GM03348 (cell line): ENCODE measurements around the gene PAFAH1B1.
A peak's percentile ranks its signal among the peaks of the same experiment; 100 is the strongest.
"Not testable (repeated sequence)": the region's sequence is repeated elsewhere in the genome, so short reads cannot be mapped to it uniquely, and the experiment has no call there.

ENCODE experiments used
- DNase-seq: peaks from one replicate; pipeline ENCODE4 v3.0.0; 2012; ENCODE audit warnings: low spot score

Gene PAFAH1B1

DNA sequence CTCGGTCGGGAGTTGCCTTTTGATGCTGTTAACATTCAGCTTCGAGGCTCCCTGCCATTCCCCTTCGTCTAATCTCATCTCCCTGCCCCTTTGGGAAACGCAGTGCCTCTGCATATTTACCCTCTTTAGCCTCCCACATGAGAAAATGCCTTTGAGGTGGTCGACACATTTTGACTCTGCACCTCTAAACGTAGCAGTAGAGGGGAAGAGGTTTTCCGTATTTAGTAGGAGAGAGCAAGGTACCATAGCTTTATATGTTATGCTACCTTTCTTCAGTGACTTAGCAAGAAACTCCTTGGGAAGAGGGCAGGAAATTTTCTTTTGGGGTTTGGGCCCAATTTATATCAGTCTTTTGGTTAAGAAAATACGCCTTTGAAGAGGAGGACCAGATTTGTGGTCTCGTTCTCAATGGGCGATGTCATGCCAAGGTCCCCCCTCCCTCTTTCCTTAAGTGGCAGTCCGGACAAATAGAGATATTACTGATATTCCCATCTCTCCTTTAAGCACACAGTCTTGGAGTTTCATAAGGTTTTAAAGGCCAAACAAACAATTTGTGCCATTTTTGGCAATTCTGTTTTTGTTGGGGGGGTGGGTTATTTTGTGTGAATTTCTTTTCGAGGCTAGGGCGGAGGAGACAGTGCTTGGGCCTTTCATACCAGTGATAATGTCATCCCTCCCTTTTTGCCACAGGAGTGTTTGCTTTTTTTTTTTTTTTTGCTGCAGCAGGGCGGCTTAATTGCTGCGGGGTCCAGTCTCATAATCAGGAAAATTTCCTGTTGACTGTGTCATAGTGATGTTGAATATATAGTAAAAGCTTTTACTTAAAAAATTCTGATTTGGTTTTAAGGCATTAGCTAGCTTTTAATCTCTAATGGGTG is 1.5 kb downstream of the PAFAH1B1 start:
- DNase-seq = no peak

- DNase-seq = no peak
Measured at GRCh38 chr17:2595716-2596115, 2.3 kb downstream of the PAFAH1B1 start.

DNA sequence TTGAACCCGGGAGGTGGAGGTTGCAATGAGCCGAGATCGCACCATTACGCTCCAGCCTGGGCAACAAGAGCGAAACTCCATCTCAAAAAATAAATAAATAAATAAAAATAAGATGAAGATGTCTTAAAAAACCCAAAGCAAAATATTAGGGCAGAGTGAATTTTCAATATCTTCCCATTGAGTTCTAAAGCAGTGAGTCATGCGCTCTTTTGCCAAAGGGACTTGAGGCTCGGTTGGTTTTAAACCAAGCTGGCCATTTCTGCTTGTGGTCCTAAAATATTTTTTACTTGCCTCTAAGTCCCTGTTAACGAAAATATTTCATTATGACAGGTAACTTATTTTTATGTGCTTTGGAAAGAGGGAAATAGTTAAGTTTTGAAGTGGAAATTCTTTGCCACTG is 4.7 kb downstream of the PAFAH1B1 start:
- peak; percentile 57 for DNase-seq

DNA sequence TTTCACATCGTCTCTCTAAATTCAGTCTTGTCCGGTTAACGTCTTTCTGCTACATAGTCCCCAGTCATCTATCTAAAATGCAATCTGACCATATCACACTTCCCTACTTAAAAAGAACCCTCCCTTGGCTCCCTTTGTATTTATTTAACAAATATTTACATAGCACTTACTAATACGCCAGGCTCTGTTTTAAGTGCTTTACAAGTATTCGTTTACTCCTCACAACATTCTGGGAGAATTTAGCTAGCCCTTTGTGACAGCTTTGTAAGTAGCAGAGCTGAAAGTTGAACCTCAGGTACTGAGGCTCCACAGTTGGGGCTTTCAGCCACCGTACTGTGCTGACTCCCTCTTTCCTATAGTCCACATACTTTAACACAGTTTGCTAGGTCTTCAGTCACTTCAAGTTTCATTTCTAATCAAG is 9.2 kb downstream of the PAFAH1B1 start:
- no peak for DNase-seq

GRCh38 chr17:2608350-2608913 is 15.0 kb downstream of the PAFAH1B1 start:
- DNase-seq = no peak

GRCh38 chr17:2609091-2609490 is 15.6 kb downstream of the PAFAH1B1 start:
- no peak for DNase-seq

GRCh38 chr17:2610195-2611175 is 17.0 kb downstream of the PAFAH1B1 start:
- DNase-seq = no peak

- no peak for DNase-seq
Measured at GRCh38 chr17:2611627-2612026, 18.2 kb downstream of the PAFAH1B1 start.

GRCh38 chr17:2612630-2613029 is 19.2 kb downstream of the PAFAH1B1 start:
- no peak for DNase-seq

- no peak for DNase-seq
Measured at GRCh38 chr17:2613089-2613808, 19.8 kb downstream of the PAFAH1B1 start.

DNA sequence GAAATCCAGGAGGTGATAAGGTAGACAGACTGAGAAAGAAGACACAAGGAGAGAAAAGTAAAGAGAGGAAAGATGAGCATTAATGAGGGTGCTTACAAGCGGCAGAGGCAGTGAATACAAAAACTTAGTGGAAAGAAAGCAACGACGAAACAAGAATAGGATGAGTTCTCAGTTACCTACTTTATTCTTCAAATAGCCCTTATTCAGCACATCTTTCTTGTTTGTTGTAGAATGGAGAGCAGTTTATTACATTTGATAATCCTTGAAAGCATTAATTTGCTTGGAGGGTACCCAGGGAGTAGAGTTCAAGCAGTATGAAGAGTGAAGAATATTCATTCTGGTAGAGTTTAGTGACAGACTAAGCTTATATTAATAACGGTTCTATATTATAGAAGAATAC is 22.4 kb downstream of the PAFAH1B1 start:
- no peak for DNase-seq

- no peak for DNase-seq
Measured at GRCh38 chr17:2621241-2621640, 27.8 kb downstream of the PAFAH1B1 start.

GRCh38 chr17:2621951-2622405 is 28.5 kb downstream of the PAFAH1B1 start:
- DNase-seq = not testable (repeated sequence)

- DNase-seq = not testable (repeated sequence)
Measured at GRCh38 chr17:2622721-2623301, 29.4 kb downstream of the PAFAH1B1 start.

DNA sequence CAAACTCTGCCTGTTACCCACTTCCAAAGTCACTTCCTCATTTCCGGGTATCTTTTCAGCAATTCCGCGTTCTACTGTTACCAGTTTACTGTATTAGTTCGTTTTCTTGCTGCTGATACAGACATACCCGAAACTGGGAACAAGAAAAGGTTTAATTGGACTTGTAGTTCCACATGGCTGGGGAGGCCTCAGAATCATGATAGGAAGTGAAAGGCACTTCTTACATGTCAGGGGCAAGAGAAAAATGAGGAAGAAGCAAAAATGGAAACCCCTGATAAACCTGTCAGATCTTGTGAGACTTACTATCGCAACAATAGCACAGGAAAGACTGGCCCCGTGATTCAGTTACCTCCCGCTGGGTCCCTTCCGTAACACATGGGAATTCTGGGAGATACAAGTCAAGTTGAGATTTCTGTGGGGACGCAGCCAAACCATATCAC is 30.9 kb downstream of the PAFAH1B1 start:
- no peak for DNase-seq

- not testable (repeated sequence) for DNase-seq
Measured at GRCh38 chr17:2626626-2627219, 33.3 kb downstream of the PAFAH1B1 start.

- DNase-seq = not testable (repeated sequence)
Measured at GRCh38 chr17:2628922-2629321, 35.5 kb downstream of the PAFAH1B1 start.

DNA sequence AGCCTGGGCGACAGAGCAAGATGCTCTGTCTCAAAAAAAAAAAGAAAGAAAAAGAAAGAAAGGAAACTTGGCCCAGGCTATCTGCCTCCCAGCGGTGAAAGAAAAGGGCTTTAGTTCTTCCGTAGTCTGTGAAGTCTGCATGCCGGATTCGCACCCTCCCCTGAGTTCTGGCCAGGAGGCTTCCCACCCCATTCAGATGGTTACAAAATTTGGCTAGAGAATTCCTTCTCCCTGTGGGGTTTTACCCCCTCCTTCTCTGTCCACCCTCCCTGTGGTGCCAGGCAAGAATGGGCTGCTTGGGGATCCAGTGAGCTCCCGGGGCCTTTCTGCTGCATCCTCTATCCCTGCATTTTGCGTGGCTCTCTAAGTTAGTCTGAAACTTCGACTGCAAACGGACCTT is 37.8 kb downstream of the PAFAH1B1 start:
- DNase-seq = no peak

DNA sequence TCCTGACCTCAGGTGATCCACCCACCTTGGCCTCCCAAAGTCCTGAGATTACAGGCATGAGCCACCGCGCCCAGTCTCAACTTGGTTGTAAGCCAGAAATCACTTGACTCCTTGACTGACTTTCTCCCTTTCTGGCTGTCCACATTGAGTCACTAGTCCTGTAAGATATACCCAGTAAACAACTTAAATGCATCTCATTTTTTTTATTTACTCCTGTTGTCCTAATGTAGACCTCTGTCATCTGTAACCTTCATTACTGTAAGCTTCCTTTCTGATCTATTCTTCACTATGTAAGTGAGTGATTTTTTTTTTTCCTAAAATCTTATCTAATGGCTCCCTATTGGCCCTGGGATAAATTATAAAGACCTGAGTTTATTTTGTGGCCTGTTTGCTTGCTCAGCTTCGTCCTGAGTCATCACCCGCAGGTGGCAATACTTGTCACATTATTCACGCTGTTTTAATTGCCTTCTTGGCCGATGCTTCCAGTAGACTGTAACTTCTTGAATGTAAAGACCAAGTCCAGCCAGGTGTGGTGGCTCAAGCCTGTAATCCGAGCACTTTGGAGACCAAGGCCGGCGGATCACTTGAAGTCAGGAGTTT is 41.0 kb downstream of the PAFAH1B1 start:
- DNase-seq = no peak

DNA sequence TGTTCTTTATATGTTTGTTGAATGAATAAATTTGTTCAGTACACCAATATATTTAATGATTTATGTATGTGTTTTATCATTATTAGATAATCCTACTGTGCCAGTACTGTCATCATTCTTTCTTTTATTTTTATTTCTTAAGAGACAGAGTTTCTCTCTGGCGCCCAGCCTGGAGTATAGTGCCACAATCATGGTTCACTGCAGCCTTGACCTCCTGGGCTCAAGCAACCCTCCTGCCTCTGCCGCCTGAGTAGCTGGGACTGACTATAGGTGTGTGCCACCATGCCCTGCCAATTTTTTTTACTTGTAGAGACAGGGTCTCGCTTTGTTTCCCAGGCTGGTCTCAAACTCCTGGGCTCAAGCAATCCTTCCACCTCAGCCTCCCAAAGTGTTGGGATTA is 41.8 kb downstream of the PAFAH1B1 start:
- no peak for DNase-seq
